Umbilical cord (tissue), 2 donors: ENCODE measurements around the gene SEMA6D. TPM values are rescaled to one million over a fixed set of nuclear protein-coding genes. Genes with fewer than 3 reads are reported as not detected.
"Not testable (repeated sequence)": the region's sequence is repeated elsewhere in the genome, so short reads cannot be mapped to it uniquely, and the experiment has no call there.

Experiments used
- DNase-seq: peaks from one replicate; pipeline ENCODE4 v3.0.0-alpha.2; 2015; ENCODE audit warnings: low spot score
- total RNA-seq: library from RNA; depleted of rRNA; stranded (reverse); fragments of >200 nt; gene quantifications from one replicate; pipeline ENCODE4 v1.2.3, GENCODE V29; 2014; ENCODE audit warnings: low replicate concordance; ENCODE audit not compliant: insufficient read depth

Gene SEMA6D
- total RNA-seq, 1 donor from 2014 or later = 17.1 TPM

- DNase-seq = peak; percentile 68
Measured at GRCh38 chr15:47718497-47719437, 1.5 kb downstream of the SEMA6D start.

GRCh38 chr15:47719730-47720129, 2.4 kb downstream of the SEMA6D start:
- peak; percentile 50 for DNase-seq

- no peak for DNase-seq
Measured at GRCh38 chr15:47720555-47720954, 3.2 kb downstream of the SEMA6D start.

GRCh38 chr15:47721676-47722075, 4.4 kb downstream of the SEMA6D start:
- no peak for DNase-seq

- DNase-seq = no peak
Measured at GRCh38 chr15:47724346-47724745, 7.0 kb downstream of the SEMA6D start.

- no peak for DNase-seq
Measured at GRCh38 chr15:47725051-47725450, 7.7 kb downstream of the SEMA6D start.

- no peak for DNase-seq
Measured at GRCh38 chr15:47725906-47726305, 8.6 kb downstream of the SEMA6D start.

GRCh38 chr15:47726399-47726823, 9.1 kb downstream of the SEMA6D start:
- no peak for DNase-seq

GRCh38 chr15:47727137-47727536, 9.8 kb downstream of the SEMA6D start:
- no peak for DNase-seq

GRCh38 chr15:47727676-47728075, 10.4 kb downstream of the SEMA6D start:
- no peak for DNase-seq

GRCh38 chr15:47728426-47728825, 11.1 kb downstream of the SEMA6D start:
- no peak for DNase-seq

GRCh38 chr15:47728886-47729285, 11.6 kb downstream of the SEMA6D start:
- no peak for DNase-seq

GRCh38 chr15:47731230-47731629, 13.9 kb downstream of the SEMA6D start:
- DNase-seq = no peak

GRCh38 chr15:47732248-47732647, 14.9 kb downstream of the SEMA6D start:
- no peak for DNase-seq

- no peak for DNase-seq
Measured at GRCh38 chr15:47733085-47733484, 15.8 kb downstream of the SEMA6D start.

- no peak for DNase-seq
Measured at GRCh38 chr15:47736143-47736786, 19.0 kb downstream of the SEMA6D start.

GRCh38 chr15:47737477-47737876, 20.2 kb downstream of the SEMA6D start:
- DNase-seq = no peak

- not testable (repeated sequence) for DNase-seq
Measured at GRCh38 chr15:47738144-47738825, 21.0 kb downstream of the SEMA6D start.

GRCh38 chr15:47741082-47741481, 23.8 kb downstream of the SEMA6D start:
- no peak for DNase-seq

- DNase-seq = no peak
Measured at GRCh38 chr15:47741907-47742306, 24.6 kb downstream of the SEMA6D start.

- DNase-seq = no peak
Measured at GRCh38 chr15:47742334-47742733, 25.0 kb downstream of the SEMA6D start.

GRCh38 chr15:47742742-47743141, 25.4 kb downstream of the SEMA6D start:
- DNase-seq = no peak
